HepG2 (cell line): Measurements from ENCODE around the gene TBC1D25. TPM values are rescaled to one million over a fixed set of nuclear protein-coding genes. Genes with fewer than 3 reads are reported as not detected.

Experiments used
- ATRX ChIP-seq: sonication (generic); formaldehyde crosslinking; IDR thresholded peaks from 2 replicates; pipeline ENCODE4 v1.4.0; 2020; ENCODE audit warnings: missing genetic modification reagents, borderline replicate concordance
- CBX1 ChIP-seq: IDR thresholded peaks from one replicate; pipeline ENCODE4 v1.6.1; 2016; ENCODE audit warnings: antibody characterized with exemption, low read depth
- ELF4 ChIP-seq: sonication (generic); formaldehyde crosslinking; IDR thresholded peaks from 2 replicates; pipeline ENCODE4 v1.5.0; 2020; ENCODE audit warnings: missing genetic modification reagents, mild to moderate bottlenecking, moderate library complexity, borderline replicate concordance
- IKZF1 ChIP-seq: fragments of 450-650 bp; IDR thresholded peaks from 2 replicates; pipeline ENCODE4 v1.7.1; 2016
- KAT8 ChIP-seq: IDR thresholded peaks from 2 replicates; pipeline ENCODE4 v1.6.1; 2016; ENCODE audit warnings: missing genetic modification reagents, missing compliant biosample characterization
- MIER2 ChIP-seq: IDR thresholded peaks from 2 replicates; pipeline ENCODE4 v1.6.1; 2016; ENCODE audit warnings: missing biosample characterization, missing genetic modification reagents
- MYC ChIP-seq: sonication (generic); formaldehyde crosslinking; IDR thresholded peaks from 2 replicates; pipeline ENCODE4 v1.9.0; 2021; ENCODE audit warnings: missing genetic modification reagents, borderline replicate concordance
- RBM39 ChIP-seq: fragments of 200-400 bp; formaldehyde crosslinking; IDR thresholded peaks from one replicate; pipeline ENCODE4 v1.6.1; 2018; ENCODE audit warnings: antibody characterized with exemption, mild to moderate bottlenecking, low read depth, low read length; ENCODE audit not compliant: poor library complexity, severe bottlenecking
- REXO4 ChIP-seq: sonication (generic); formaldehyde crosslinking; IDR thresholded peaks from 2 replicates; pipeline ENCODE4 v1.8.0; 2022; ENCODE audit warnings: missing genetic modification reagents, mild to moderate bottlenecking, borderline replicate concordance
- SUZ12 ChIP-seq: fragments of 150-350 bp; IDR thresholded peaks from 2 replicates; pipeline ENCODE4 v1.6.1; 2014; ENCODE audit warnings: low read depth, low read length
- U2AF2 ChIP-seq: fragments of 200-400 bp; formaldehyde crosslinking; IDR thresholded peaks from 2 replicates; pipeline ENCODE4 v1.6.1; 2017; ENCODE audit warnings: low read depth, mild to moderate bottlenecking, low read length
- XBP1 ChIP-seq: sonication (generic); formaldehyde crosslinking; IDR thresholded peaks from 2 replicates; pipeline ENCODE4 v1.5.0; 2020; ENCODE audit warnings: missing genetic modification reagents
- ZBTB7A ChIP-seq: sonication (generic); formaldehyde crosslinking; IDR thresholded peaks from 2 replicates; pipeline ENCODE4 v1.8.0; 2022; ENCODE audit warnings: mild to moderate bottlenecking, missing genetic modification reagents
- ZKSCAN1 ChIP-seq: fragments of 150-350 bp; IDR thresholded peaks from 2 replicates; pipeline ENCODE4 v1.6.1; 2014; ENCODE audit warnings: low read length
- ZNF317 ChIP-seq: sonication (generic); formaldehyde crosslinking; IDR thresholded peaks from 2 replicates; pipeline ENCODE4 v1.5.0; 2020; ENCODE audit warnings: mild to moderate bottlenecking, missing genetic modification reagents
- ZNF383 ChIP-seq: sonication (generic); formaldehyde crosslinking; IDR thresholded peaks from 2 replicates; pipeline ENCODE4 v1.4.0; 2020; ENCODE audit warnings: missing genetic modification reagents, mild to moderate bottlenecking, borderline replicate concordance
- ZNF790 ChIP-seq: sonication (generic); formaldehyde crosslinking; IDR thresholded peaks from 2 replicates; pipeline ENCODE4 v1.8.0; 2022; ENCODE audit warnings: missing genetic modification reagents, mild to moderate bottlenecking, borderline replicate concordance
- polyA plus RNA-seq, 8 experiments: library from polyadenylated mRNA; depleted of rRNA in 3 of 8; stranded (reverse) in 7 of 8; unstranded in 1 of 8; fragments of >200 nt; fragmentation: Illumina TruSeq in 4 of 8; extraction: Trizol in 4 of 8; gene quantifications; 2 replicates each; pipeline versions ENCODE4 v1.2.1 to v1.2.3, GENCODE V29; 2011 to 2016; ENCODE audit warnings: low read depth in 4 of 8, missing spikeins in 1 of 8, mixed read lengths in 1 of 8; ENCODE audit not compliant: insufficient read depth in 1 of 8
- total RNA-seq, 5 experiments: library from RNA; depleted of rRNA; stranded (reverse); fragments of >200 nt; fragmentation: Illumina TruSeq; extraction: Trizol; gene quantifications; 2 replicates each; pipeline ENCODE4 v1.2.3, GENCODE V29; 2016; ENCODE audit warnings: low read depth in 1 of 5
- TF ChIP-seq, protein P1 (sequence below): sonication (generic); formaldehyde crosslinking; IDR thresholded peaks from 2 replicates; pipeline ENCODE4 v1.5.0; 2020; ENCODE audit warnings: mild to moderate bottlenecking, missing genetic modification reagents, borderline replicate concordance
- TF ChIP-seq, protein P2 (sequence below): sonication (generic); formaldehyde crosslinking; IDR thresholded peaks from 2 replicates; pipeline ENCODE4 v1.4.0; 2020; ENCODE audit warnings: missing genetic modification reagents
- TF ChIP-seq, protein P3 (sequence below): sonication (generic); formaldehyde crosslinking; IDR thresholded peaks from 2 replicates; pipeline ENCODE4 v1.5.0; 2020; ENCODE audit warnings: mild to moderate bottlenecking, missing genetic modification reagents
- TF ChIP-seq, protein P4 (sequence below): IDR thresholded peaks from 2 replicates; pipeline ENCODE4 v1.6.1; 2018; ENCODE audit warnings: missing genetic modification reagents

The TBC1D25 gene
- total and polyA plus RNA-seq, 2 of the 13 experiments (the other 11 are each of a cell fraction or from before 2014, with no cell fraction given) = 3.5 to 4.7 TPM

DNA sequence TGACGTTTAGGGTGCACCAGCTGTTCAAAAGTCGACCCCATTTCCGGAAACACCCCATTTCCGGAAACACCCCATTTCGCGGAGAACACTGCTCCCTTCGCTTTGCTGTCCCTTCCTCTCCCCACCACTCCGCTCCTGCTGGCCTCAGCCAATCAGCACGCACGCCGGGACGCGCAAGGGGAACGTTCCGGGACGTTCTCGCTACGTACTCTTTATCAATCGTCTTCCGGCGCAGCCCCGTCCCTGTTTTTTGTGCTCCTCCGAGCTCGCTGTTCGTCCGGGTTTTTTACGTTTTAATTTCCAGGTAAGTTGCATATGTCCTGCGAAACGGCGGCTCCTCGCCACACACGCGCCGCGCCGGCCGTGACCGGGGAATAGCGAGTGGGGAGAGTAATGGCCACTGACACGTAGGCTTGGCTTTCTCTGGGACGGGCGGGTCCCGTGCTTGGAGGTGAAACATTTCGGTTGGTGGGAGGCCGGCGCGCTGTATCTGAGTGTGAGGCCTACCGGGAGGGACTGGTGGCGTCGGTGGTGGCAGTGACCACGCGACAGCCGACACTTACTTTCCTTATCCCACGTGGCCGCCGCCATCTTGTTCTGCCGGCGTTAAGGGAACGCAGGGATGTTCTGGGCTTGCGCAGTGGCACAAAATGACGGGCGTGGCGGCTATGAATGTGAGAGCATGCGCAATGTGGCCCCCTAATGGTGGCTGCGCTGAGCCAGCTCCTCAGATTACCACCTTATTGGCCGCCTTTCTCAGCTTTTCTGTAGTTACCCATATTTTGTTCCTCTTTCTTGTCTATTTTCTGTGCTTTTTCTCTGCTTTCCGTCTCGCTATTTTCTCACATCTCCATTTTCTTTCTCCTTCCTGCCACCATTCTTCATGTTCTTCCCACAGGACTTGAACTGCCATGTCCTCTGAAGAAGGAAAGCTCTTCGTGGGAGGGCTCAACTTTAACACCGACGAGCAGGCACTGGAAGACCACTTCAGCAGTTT lies 35.1 kb downstream of the TBC1D25 start, which contains the start of gene RBM3 (continued):
- TF ChIP-seq, protein P1, sequence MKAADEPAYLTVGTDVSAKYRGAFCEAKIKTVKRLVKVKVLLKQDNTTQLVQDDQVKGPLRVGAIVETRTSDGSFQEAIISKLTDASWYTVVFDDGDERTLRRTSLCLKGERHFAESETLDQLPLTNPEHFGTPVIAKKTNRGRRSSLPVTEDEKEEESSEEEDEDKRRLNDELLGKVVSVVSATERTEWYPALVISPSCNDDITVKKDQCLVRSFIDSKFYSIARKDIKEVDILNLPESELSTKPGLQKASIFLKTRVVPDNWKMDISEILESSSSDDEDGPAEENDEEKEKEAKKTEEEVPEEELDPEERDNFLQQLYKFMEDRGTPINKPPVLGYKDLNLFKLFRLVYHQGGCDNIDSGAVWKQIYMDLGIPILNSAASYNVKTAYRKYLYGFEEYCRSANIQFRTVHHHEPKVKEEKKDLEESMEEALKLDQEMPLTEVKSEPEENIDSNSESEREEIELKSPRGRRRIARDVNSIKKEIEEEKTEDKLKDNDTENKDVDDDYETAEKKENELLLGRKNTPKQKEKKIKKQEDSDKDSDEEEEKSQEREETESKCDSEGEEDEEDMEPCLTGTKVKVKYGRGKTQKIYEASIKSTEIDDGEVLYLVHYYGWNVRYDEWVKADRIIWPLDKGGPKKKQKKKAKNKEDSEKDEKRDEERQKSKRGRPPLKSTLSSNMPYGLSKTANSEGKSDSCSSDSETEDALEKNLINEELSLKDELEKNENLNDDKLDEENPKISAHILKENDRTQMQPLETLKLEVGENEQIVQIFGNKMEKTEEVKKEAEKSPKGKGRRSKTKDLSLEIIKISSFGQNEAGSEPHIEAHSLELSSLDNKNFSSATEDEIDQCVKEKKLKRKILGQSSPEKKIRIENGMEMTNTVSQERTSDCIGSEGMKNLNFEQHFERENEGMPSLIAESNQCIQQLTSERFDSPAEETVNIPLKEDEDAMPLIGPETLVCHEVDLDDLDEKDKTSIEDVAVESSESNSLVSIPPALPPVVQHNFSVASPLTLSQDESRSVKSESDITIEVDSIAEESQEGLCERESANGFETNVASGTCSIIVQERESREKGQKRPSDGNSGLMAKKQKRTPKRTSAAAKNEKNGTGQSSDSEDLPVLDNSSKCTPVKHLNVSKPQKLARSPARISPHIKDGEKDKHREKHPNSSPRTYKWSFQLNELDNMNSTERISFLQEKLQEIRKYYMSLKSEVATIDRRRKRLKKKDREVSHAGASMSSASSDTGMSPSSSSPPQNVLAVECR = peak; percentile 84
- TF ChIP-seq MIER2 (CRISPR knock-in tag) = no peak
- TF ChIP-seq ZBTB7A = no peak
- TF ChIP-seq MYC (CRISPR knock-in tag) = peak; percentile 99
- no peak for TF ChIP-seq ZNF790 (CRISPR knock-in tag)
- peak; percentile 90 for TF ChIP-seq KAT8 (CRISPR knock-in tag)
- peak; percentile 75 for TF ChIP-seq RBM39
- peak; percentile 78; the same call in 1 of the 2 replicates for TF ChIP-seq ELF4 (CRISPR knock-in tag)
- peak; percentile 71 for TF ChIP-seq ZNF317 (CRISPR knock-in tag)
- TF ChIP-seq SUZ12 = no peak
- no peak for TF ChIP-seq XBP1
- no peak for TF ChIP-seq CBX1
- TF ChIP-seq, protein P2, sequence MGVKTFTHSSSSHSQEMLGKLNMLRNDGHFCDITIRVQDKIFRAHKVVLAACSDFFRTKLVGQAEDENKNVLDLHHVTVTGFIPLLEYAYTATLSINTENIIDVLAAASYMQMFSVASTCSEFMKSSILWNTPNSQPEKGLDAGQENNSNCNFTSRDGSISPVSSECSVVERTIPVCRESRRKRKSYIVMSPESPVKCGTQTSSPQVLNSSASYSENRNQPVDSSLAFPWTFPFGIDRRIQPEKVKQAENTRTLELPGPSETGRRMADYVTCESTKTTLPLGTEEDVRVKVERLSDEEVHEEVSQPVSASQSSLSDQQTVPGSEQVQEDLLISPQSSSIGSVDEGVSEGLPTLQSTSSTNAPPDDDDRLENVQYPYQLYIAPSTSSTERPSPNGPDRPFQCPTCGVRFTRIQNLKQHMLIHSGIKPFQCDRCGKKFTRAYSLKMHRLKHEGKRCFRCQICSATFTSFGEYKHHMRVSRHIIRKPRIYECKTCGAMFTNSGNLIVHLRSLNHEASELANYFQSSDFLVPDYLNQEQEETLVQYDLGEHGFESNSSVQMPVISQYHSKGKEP (CRISPR knock-in tag) = no peak
- no peak for TF ChIP-seq U2AF2
- TF ChIP-seq, protein P3, sequence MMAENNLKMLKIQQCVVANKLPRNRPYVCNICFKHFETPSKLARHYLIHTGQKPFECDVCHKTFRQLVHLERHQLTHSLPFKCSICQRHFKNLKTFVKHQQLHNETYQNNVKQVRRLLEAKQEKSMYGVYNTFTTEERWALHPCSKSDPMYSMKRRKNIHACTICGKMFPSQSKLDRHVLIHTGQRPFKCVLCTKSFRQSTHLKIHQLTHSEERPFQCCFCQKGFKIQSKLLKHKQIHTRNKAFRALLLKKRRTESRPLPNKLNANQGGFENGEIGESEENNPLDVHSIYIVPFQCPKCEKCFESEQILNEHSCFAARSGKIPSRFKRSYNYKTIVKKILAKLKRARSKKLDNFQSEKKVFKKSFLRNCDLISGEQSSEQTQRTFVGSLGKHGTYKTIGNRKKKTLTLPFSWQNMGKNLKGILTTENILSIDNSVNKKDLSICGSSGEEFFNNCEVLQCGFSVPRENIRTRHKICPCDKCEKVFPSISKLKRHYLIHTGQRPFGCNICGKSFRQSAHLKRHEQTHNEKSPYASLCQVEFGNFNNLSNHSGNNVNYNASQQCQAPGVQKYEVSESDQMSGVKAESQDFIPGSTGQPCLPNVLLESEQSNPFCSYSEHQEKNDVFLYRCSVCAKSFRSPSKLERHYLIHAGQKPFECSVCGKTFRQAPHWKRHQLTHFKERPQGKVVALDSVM (CRISPR knock-in tag) = no peak
- no peak for TF ChIP-seq ZKSCAN1
- no peak for TF ChIP-seq ZNF383
- no peak for TF ChIP-seq REXO4 (CRISPR knock-in tag)
- no peak for TF ChIP-seq IKZF1
- TF ChIP-seq ATRX (CRISPR knock-in tag) = no peak
- TF ChIP-seq, protein P4, sequence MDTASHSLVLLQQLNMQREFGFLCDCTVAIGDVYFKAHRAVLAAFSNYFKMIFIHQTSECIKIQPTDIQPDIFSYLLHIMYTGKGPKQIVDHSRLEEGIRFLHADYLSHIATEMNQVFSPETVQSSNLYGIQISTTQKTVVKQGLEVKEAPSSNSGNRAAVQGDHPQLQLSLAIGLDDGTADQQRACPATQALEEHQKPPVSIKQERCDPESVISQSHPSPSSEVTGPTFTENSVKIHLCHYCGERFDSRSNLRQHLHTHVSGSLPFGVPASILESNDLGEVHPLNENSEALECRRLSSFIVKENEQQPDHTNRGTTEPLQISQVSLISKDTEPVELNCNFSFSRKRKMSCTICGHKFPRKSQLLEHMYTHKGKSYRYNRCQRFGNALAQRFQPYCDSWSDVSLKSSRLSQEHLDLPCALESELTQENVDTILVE (CRISPR knock-in tag) = no peak
